Measurements from ENCODE around the gene FHOD3. TPM values are rescaled to one million over a fixed set of nuclear protein-coding genes. Genes with fewer than 3 reads are reported as not detected.
A peak's percentile ranks its signal among the peaks of the same experiment; 100 is the strongest.

Gene FHOD3
- total RNA-seq, 1 experiment from 2014 or later: 18.1 TPM

DNA sequence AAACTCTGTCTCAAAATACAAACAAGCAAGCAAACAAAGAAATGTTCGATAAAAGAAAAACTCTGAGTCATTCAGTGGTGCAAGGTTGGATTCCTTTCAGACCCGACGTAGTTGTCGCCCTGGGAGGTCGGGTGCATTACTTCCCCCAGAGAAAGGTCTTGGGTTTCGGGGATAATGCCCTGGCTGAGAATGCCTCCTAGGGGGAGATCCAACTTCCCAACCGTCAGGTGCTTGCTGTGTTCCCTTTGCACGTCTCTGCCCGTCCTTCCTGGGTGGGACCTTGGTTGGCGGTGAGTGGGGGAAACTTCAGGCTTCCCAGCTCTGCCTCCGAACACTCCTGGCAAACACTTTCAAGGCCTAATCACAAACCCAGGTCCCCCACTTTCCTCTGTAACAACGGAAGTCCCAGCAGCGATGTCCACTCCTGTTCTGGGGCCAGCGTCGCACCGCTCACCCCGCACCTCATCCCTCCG is 530.7 kb downstream of the FHOD3 start:
- H3K9ac ChIP-seq (ENCODE audit: low read length): peak overlapping the region; percentile 77
- peak; percentile 6 for DNase-seq
- peak overlapping the region; percentile 44 for H3K27ac ChIP-seq (ENCODE audit: low read length)
- intact Hi-C loops (cut with micrococcal nuclease): no loop called here
- no peaks in the 10 kb centered on the region for H3K27me3 ChIP-seq (ENCODE audit: low read length)
- ATAC-seq: peak; percentile 14
- ChIA-PET POLR2A (ENCODE audit: unreplicated experiment) (interaction anchor here (0.6 kb wide), 2 partner anchors 84 to 89 kb away, joined by 3 read pairs; no protein-coding TSS in a partner anchor), CTCF (interaction anchor here (0.7 kb wide), 1 partner anchor 73 kb away, joined by 4 read pairs; no protein-coding TSS in a partner anchor)
- BruUV-seq (replicated peaks): TSS peak; percentile 61
- TF ChIP-seq EZH2phosphoT487 (IDR thresholded peaks at IDR 0.05; ENCODE audit: borderline replicate concordance, low read length) (no peak), EZH2 (IDR thresholded peaks at IDR 0.05; ENCODE audit: low read length, unreplicated experiment) (no peak)
- TF ChIP-seq, protein P1, sequence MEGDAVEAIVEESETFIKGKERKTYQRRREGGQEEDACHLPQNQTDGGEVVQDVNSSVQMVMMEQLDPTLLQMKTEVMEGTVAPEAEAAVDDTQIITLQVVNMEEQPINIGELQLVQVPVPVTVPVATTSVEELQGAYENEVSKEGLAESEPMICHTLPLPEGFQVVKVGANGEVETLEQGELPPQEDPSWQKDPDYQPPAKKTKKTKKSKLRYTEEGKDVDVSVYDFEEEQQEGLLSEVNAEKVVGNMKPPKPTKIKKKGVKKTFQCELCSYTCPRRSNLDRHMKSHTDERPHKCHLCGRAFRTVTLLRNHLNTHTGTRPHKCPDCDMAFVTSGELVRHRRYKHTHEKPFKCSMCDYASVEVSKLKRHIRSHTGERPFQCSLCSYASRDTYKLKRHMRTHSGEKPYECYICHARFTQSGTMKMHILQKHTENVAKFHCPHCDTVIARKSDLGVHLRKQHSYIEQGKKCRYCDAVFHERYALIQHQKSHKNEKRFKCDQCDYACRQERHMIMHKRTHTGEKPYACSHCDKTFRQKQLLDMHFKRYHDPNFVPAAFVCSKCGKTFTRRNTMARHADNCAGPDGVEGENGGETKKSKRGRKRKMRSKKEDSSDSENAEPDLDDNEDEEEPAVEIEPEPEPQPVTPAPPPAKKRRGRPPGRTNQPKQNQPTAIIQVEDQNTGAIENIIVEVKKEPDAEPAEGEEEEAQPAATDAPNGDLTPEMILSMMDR (conservative IDR thresholded peaks at IDR 0.05; ENCODE audit: low read depth, low read length): no peak
- H2AFZ ChIP-seq (ENCODE audit: low read length): peak overlapping the region; percentile 90
- H3K9me3 ChIP-seq (ENCODE audit: low read length): no peaks in the 10 kb centered on the region
- H3K9me2 ChIP-seq (replicated peaks; ENCODE audit: low read length): no peaks in the 10 kb centered on the region
- no peaks in the 10 kb centered on the region for H3F3A ChIP-seq (ENCODE audit: low read length, unreplicated experiment)
- peaks cover 14% of the 10 kb centered on the region; the same call in 1 of the 2 replicates for H3K4me1 ChIP-seq (ENCODE audit: insufficient read depth, low read length)
- no peaks in the 10 kb centered on the region for H3K36me3 ChIP-seq (ENCODE audit: low read depth, low read length)
- H4K20me1 ChIP-seq (ENCODE audit: low read length): no peaks in the 10 kb centered on the region
- peaks cover 26% of the 10 kb centered on the region for H3K79me2 ChIP-seq (ENCODE audit: low read length)
- H3K4me2 ChIP-seq (ENCODE audit: low read length): peak overlapping the region; percentile 90
- H3K4me3 ChIP-seq (ENCODE audit: low read length): peak overlapping the region; percentile 84

DNA sequence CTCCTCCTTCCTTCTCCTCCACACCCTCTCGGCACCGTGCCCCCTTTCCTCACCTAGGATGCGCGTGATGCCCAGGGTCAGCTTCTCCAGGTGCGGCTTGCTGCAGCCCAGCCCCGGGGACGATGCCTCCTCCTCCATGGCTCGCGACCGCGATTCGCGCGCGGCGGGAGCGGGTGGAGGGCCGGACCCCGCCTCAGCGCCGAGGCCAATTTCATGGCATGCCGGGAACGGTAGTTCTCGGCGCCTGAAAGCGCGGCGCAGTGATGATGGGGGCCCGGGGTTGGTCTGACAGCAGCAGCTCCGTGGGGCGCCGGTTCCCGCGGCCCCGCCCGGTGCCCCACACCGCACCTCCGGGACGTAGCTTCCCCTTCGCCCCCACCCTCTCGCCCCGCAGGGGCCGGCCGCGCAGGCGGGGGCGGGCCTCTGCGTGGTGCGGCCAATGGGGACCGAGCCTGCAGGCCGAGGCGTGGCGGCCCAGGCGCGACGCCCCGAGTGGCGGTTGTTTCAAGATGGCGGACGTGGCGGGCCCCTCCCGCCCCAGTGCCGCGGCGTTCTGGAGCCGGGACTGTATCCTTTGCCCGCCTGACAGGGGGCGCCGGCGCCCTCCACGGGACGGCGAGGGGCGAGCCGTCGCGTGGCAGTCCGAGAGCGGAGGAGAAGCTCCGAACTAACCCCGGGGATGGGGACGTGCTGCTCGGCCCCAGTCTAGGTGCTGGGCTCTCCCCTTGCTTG is 531.3 kb downstream of the FHOD3 start, which contains the start of the genes KIAA1328 and TPGS2:
Gene KIAA1328 (plus strand): TSS at position 498 of the 732 bp plus-strand sequence. CDS start 12 bp downstream, at position 510.
Gene TPGS2 (minus strand): TSS at position 373 of the 732 bp plus-strand sequence. CDS start 235 bp downstream, at position 138.
- Histone ChIP-seq H3K9ac (ENCODE audit: low read length) (peak within 1 kb of the TSS; percentile 77), H4K20me1 (ENCODE audit: low read length) (no peaks in the 10 kb centered on the region), H3F3A (ENCODE audit: low read length, unreplicated experiment) (no peaks in the 10 kb centered on the region), H3K4me1 (ENCODE audit: insufficient read depth, low read length) (peaks cover 14% of the 10 kb centered on the region; the same call in 1 of the 2 replicates), H3K27ac (ENCODE audit: low read length) (peak within 1 kb of the TSS; percentile 44), H3K9me3 (ENCODE audit: low read length) (no peaks in the 10 kb centered on the region), H3K79me2 (ENCODE audit: low read length) (peaks cover 26% of the 10 kb centered on the region), H2AFZ (ENCODE audit: low read length) (peak within 1 kb of the TSS; percentile 90), H3K27me3 (ENCODE audit: low read length) (no peaks in the 10 kb centered on the region), H3K9me2 (replicated peaks; ENCODE audit: low read length) (no peaks in the 10 kb centered on the region), H3K4me3 (ENCODE audit: low read length) (peak within 1 kb of the TSS; percentile 84), H3K36me3 (ENCODE audit: low read depth, low read length) (no peaks in the 10 kb centered on the region), H3K4me2 (ENCODE audit: low read length) (peak within 1 kb of the TSS; percentile 90)
- BruUV-seq (replicated peaks): no TSS peak
- TF ChIP-seq EZH2 (IDR thresholded peaks at IDR 0.05; ENCODE audit: low read length, unreplicated experiment): no peak
- no peak for TF ChIP-seq EZH2phosphoT487 (IDR thresholded peaks at IDR 0.05; ENCODE audit: borderline replicate concordance, low read length)
- TF ChIP-seq, protein P1 (conservative IDR thresholded peaks at IDR 0.05; ENCODE audit: low read depth, low read length): no peak; the same call in 1 of the 2 replicates
- DNase-seq: peak; percentile 65
- CTCF ChIA-PET: interaction anchor here (0.7 kb wide), 1 partner anchor 72 kb away, joined by 4 read pairs; no protein-coding TSS in a partner anchor
- POLR2A ChIA-PET (ENCODE audit: unreplicated experiment): interaction anchor here (0.6 kb wide), 2 partner anchors 83 to 88 kb away, joined by 3 read pairs; no protein-coding TSS in a partner anchor
- peak; percentile 81 for ATAC-seq
- intact Hi-C loops (cut with micrococcal nuclease): no loop called here

Other genes with a start within 250 kb of the FHOD3 start
- 42.2 and 46.0 TPM in 2 replicates for gene RPRD1A, start 230.2 kb upstream of the FHOD3 start, total RNA-seq (2014; rRNA removed)
- 18.3 and 25.5 TPM in 2 replicates for gene SLC39A6, start 168.4 kb upstream of the FHOD3 start, total RNA-seq (2014; rRNA removed)
- 24.6 and 47.3 TPM in 2 replicates for gene ELP2, start 167.8 kb upstream of the FHOD3 start, total RNA-seq (2014; rRNA removed)
- 5.1 TPM in 2 replicates for gene MOCOS, start 110.2 kb upstream of the FHOD3 start, total RNA-seq (2014; rRNA removed)